H1 (cell line): Measurements from ENCODE around the gene CD72. TPM values are rescaled to one million over a fixed set of nuclear protein-coding genes. Genes with fewer than 3 reads are reported as not detected.

Source experiments
- CTCF ChIA-PET: fragments of 300-600 bp; sonication (Branson Sonifier 250); formaldehyde crosslinking; loops from one replicate; lab custom pipeline; 2021; ENCODE audit not compliant: partially characterized antibody; lab: Charles Lee
- POLR2A ChIA-PET: fragments of 300-600 bp; sonication (Branson Sonifier 250); formaldehyde crosslinking; loops from one replicate; lab custom pipeline; 2021; ENCODE audit warnings: inconsistent platforms; ENCODE audit not compliant: partially characterized antibody; lab: Charles Lee
- DNase-seq, 2 experiments: peaks; one replicate each; pipeline versions ENCODE4 v3.0.0 to v3.0.0-alpha.2; 2010 to 2022; ENCODE audit warnings: low spot score in 2 of 2, low read depth in 1 of 2, mixed read lengths in 1 of 2
- FAIRE-seq: peaks from 2 replicates; lab custom pipeline; 2011; peaks lifted over from hg19 to GRCh38; lab: Jason Lieb, UNC
- H2AFZ ChIP-seq: 2 replicates; pipeline ENCODE4 v1.8.1; 2012; ENCODE audit warnings: low read length, inconsistent platforms
- H2AK5ac ChIP-seq: 2 replicates; pipeline ENCODE4 v1.6.1; 2013; ENCODE audit warnings: low read depth, low read length
- H2BK120ac ChIP-seq: replicated peaks from 2 replicates; pipeline ENCODE3; 2013; ENCODE audit warnings: low read depth, low read length, inconsistent platforms
- H2BK12ac ChIP-seq: 2 replicates; pipeline ENCODE4 v1.6.1; 2013; ENCODE audit warnings: low read depth, low read length
- H2BK15ac ChIP-seq: 2 replicates; pipeline ENCODE4 v1.6.1; 2013; ENCODE audit warnings: low read length
- H2BK20ac ChIP-seq: 2 replicates; pipeline ENCODE4 v1.6.1; 2013; ENCODE audit warnings: low read length
- H2BK5ac ChIP-seq: 2 replicates; pipeline ENCODE4 v1.6.1; 2013; ENCODE audit warnings: low read depth, low read length
- H3K14ac ChIP-seq: 2 replicates; pipeline ENCODE4 v1.6.1; 2013; ENCODE audit warnings: inconsistent platforms; ENCODE audit not compliant: insufficient read length
- H3K18ac ChIP-seq: 2 replicates; pipeline ENCODE4 v1.6.1; 2013; ENCODE audit warnings: low read length; ENCODE audit errors: extremely low read depth
- H3K23ac ChIP-seq: 2 replicates; pipeline ENCODE4 v1.6.1; 2013; ENCODE audit warnings: inconsistent platforms; ENCODE audit not compliant: insufficient read length
- H3K23me2 ChIP-seq: 2 replicates; pipeline ENCODE4 v1.6.1; 2013; ENCODE audit warnings: low read depth, low read length
- H3K27ac ChIP-seq: 2 replicates; pipeline ENCODE4 v1.6.1; 2011; ENCODE audit warnings: low read depth, low read length, inconsistent platforms
- H3K27me3 ChIP-seq, 4 experiments: replicated peaks in 1 of 4; 1 replicate in 1 of 4; 2 replicates in 3 of 4; pipeline versions ENCODE4 v1.6.1 to v1.8.1; 2011 to 2013; ENCODE audit warnings: low read length in 3 of 4, mild to moderate bottlenecking in 3 of 4, inconsistent platforms in 2 of 4, mixed read lengths in 2 of 4, moderate library complexity in 1 of 4; ENCODE audit not compliant: control insufficient read depth in 3 of 4, insufficient read depth in 3 of 4; ENCODE audit errors: extremely low read depth in 1 of 4
- H3K36me3 ChIP-seq, 4 experiments: 2 replicates each; pipeline versions ENCODE4 v1.6.1 to v1.8.1; 2011 to 2013; ENCODE audit warnings: mild to moderate bottlenecking in 4 of 4, low read length in 3 of 4, moderate library complexity in 2 of 4, control low read depth in 1 of 4, inconsistent platforms in 1 of 4; ENCODE audit not compliant: insufficient read depth in 4 of 4, control insufficient read depth in 2 of 4
- H3K4ac ChIP-seq: replicated peaks from 2 replicates; pipeline ENCODE3; 2013; ENCODE audit warnings: low read length, low read depth, mixed read lengths, inconsistent platforms; ENCODE audit not compliant: insufficient read length
- H3K4me1 ChIP-seq, 4 experiments: replicated peaks in 1 of 4; 1 replicate in 1 of 4; 2 replicates in 3 of 4; pipeline versions ENCODE4 v1.6.1 to v1.8.1; 2011 to 2013; ENCODE audit warnings: low read length in 3 of 4, inconsistent platforms in 2 of 4, mixed read lengths in 1 of 4; ENCODE audit not compliant: insufficient read depth in 4 of 4, control insufficient read depth in 3 of 4
- H3K4me2 ChIP-seq, 2 experiments: 2 replicates each; pipeline versions ENCODE4 v1.6.1 to v1.8.1; 2011 to 2013; ENCODE audit warnings: low read depth in 2 of 2, low read length in 2 of 2, control low read depth in 1 of 2, inconsistent platforms in 1 of 2, mild to moderate bottlenecking in 1 of 2; ENCODE audit not compliant: insufficient read depth in 1 of 2
- H3K4me3 ChIP-seq, 4 experiments: fragments of 200-600, 300-600 bp in 1 of 4; sonication (generic), shearing (Covaris generic), sonication (Bioruptor Twin) in 1 of 4; 2 replicates each; pipeline versions ENCODE4 v1.5.1 to v1.8.1; 2011 to 2016; ENCODE audit warnings: low read length in 4 of 4, low read depth in 3 of 4, control low read depth in 2 of 4, inconsistent platforms in 2 of 4, mild to moderate bottlenecking in 2 of 4, mixed read lengths in 1 of 4, moderate library complexity in 1 of 4; ENCODE audit not compliant: insufficient read depth in 2 of 4; ENCODE audit errors: extremely low read depth in 1 of 4
- H3K56ac ChIP-seq: replicated peaks from 2 replicates; pipeline ENCODE3; 2013; ENCODE audit warnings: low read depth, mild to moderate bottlenecking, mixed read lengths, low read length, inconsistent platforms; ENCODE audit not compliant: insufficient read length
- H3K79me1 ChIP-seq: 2 replicates; pipeline ENCODE4 v1.6.1; 2013; ENCODE audit warnings: low read depth, low read length, control low read depth
- H3K79me2 ChIP-seq, 2 experiments: 2 replicates each; pipeline versions ENCODE4 v1.6.1 to v1.8.1; 2012 to 2013; ENCODE audit warnings: low read length in 2 of 2, mild to moderate bottlenecking in 2 of 2, inconsistent platforms in 1 of 2; ENCODE audit not compliant: insufficient read depth in 2 of 2, control insufficient read depth in 1 of 2
- H3K9ac ChIP-seq, 4 experiments: replicated peaks in 1 of 4; 1 replicate in 1 of 4; 2 replicates in 3 of 4; pipeline versions ENCODE4 v1.6.1 to v1.8.1; 2011 to 2013; ENCODE audit warnings: low read depth in 3 of 4, low read length in 3 of 4, control low read depth in 2 of 4, mild to moderate bottlenecking in 2 of 4, moderate library complexity in 2 of 4, inconsistent platforms in 1 of 4; ENCODE audit errors: extremely low read depth in 1 of 4
- H3K9me3 ChIP-seq, 2 experiments: 2 replicates each; pipeline versions ENCODE4 v1.6.1 to v1.8.1; 2012 to 2013; ENCODE audit warnings: mild to moderate bottlenecking in 2 of 2, moderate library complexity in 2 of 2, control low read depth in 1 of 2, inconsistent platforms in 1 of 2, low read depth in 1 of 2, low read length in 1 of 2, mixed read lengths in 1 of 2; ENCODE audit not compliant: insufficient read depth in 2 of 2
- H4K20me1 ChIP-seq, 2 experiments: replicated peaks in 1 of 2; 2 replicates each; pipeline versions ENCODE3 to v1.8.1; 2011 to 2013; ENCODE audit warnings: inconsistent platforms in 2 of 2, low read length in 2 of 2, mild to moderate bottlenecking in 1 of 2; ENCODE audit not compliant: insufficient read depth in 2 of 2, control insufficient read depth in 1 of 2
- H4K5ac ChIP-seq: 2 replicates; pipeline ENCODE4 v1.6.1; 2013; ENCODE audit warnings: low read length, low read depth, mixed read lengths, inconsistent platforms; ENCODE audit not compliant: insufficient read length
- H4K8ac ChIP-seq: 2 replicates; pipeline ENCODE4 v1.8.0; 2013; ENCODE audit warnings: mild to moderate bottlenecking, moderate library complexity, low read length, inconsistent platforms; ENCODE audit not compliant: insufficient read depth; ENCODE audit errors: extremely low read depth
- H4K91ac ChIP-seq: replicated peaks from 2 replicates; pipeline ENCODE3; 2013; ENCODE audit warnings: low read length, mixed read lengths, inconsistent platforms; ENCODE audit not compliant: insufficient read length
- NANOG ChIP-seq: IDR thresholded peaks from 2 replicates; pipeline ENCODE4 v1.6.1; 2011; ENCODE audit warnings: low read length, low read depth, mild to moderate bottlenecking, inconsistent platforms; ENCODE audit not compliant: insufficient read depth, poor library complexity, severe bottlenecking
- RAD21 ChIP-seq, 2 experiments: IDR thresholded peaks in 1 of 2; conservative IDR thresholded peaks in 1 of 2; 2 replicates each; pipeline ENCODE4 v1.6.1; 2011; ENCODE audit warnings: low read depth in 2 of 2, low read length in 2 of 2, improper control_type of control experiment in 1 of 2, inconsistent platforms in 1 of 2, mild to moderate bottlenecking in 1 of 2, moderate library complexity in 1 of 2
- YY1 ChIP-seq: IDR thresholded peaks from 2 replicates; pipeline ENCODE4 v1.6.1; 2011; ENCODE audit warnings: low read depth, mild to moderate bottlenecking, low read length
- WGBS, 2 experiments: shearing (Covaris generic) in 1 of 2; methylation state at CpG; one replicate each; pipeline versions ENCODE4 v1.1.6 to v1.1.7; 2013 to 2015; ENCODE audit warnings: low lambda C conversion rate in 2 of 2, mixed read lengths in 2 of 2, inconsistent platforms in 1 of 2, low coverage in 1 of 2, missing lambda C conversion rate in 1 of 2; ENCODE audit not compliant: insufficient replicate concordance in 2 of 2, insufficient coverage in 1 of 2, insufficient read length in 1 of 2; ENCODE audit errors: extremely low coverage in 1 of 2, missing lambda C conversion rate in 1 of 2; 5-methylcytosine and 5-hydroxymethylcytosine counted together
- polyA plus RNA-seq, 7 experiments: library from polyadenylated mRNA; depleted of rRNA in 3 of 7; stranded (reverse) in 5 of 7; unstranded in 2 of 7; fragments of >200 nt in 5 of 7; fragments of 200-250 nt in 2 of 7; gene quantifications; 1 replicate in 5 of 7; 2 replicates in 1 of 7; 4 replicates in 1 of 7; pipeline versions ENCODE4 v1.2.1 to v1.2.3, GENCODE V29; 2011 to 2013; ENCODE audit warnings: missing spikeins in 2 of 7, mixed read lengths in 2 of 7
- total RNA-seq: library from RNA; stranded (reverse); fragmentation: NEBNext Ultra II Directional; extraction: Animal tissue kit (Norgen Biotek cat#: 25700); gene quantifications from 2 replicates; pipeline ENCODE4 v1.2.1, GENCODE V29; 2021

Gene CD72
- total and polyA plus RNA-seq, 2 of the 8 experiments (the other 6 are each of a cell fraction or from before 2014, with no cell fraction given), result 4.0 to 4.5 TPM

DNA sequence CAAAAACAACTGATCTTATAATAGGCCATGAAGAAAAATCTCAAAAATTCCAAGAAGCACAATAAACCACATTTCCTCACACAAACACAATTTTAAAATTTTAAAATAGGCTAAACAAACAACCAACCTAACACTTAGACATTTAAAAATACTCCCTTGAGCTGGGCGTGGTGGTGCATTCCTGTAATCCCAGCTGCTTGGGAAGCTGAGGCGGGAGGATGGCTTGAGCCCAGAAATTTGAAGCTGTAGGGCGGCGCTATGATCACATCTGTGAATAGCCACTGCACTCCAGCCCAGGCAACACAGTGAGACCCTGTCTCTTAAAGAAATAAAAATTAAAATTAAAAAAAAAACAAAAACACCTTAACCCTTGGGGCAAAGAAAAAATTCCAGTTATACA, 50.0 kb downstream of the CD72 start:
- FAIRE-seq (no peak), DNase-seq (no peak)
- no peaks in the 10 kb centered on the region for H4K20me1 ChIP-seq
- no peak overlapping the region for H3K4me2 ChIP-seq
- no peak overlapping the region for H3K14ac ChIP-seq
- H3K4ac ChIP-seq, result no peak overlapping the region
- no peaks in the 10 kb centered on the region for H3K27me3 ChIP-seq
- no peak overlapping the region for H3K9ac ChIP-seq
- no peak overlapping the region for H3K18ac ChIP-seq
- no peak overlapping the region for H3K56ac ChIP-seq
- no peak overlapping the region for H4K5ac ChIP-seq
- H3K23me2 ChIP-seq, result no peaks in the 10 kb centered on the region; the same call in 1 of the 2 replicates
- no peak overlapping the region for H2AFZ ChIP-seq
- H3K36me3 ChIP-seq, result no peaks in the 10 kb centered on the region
- ChIA-PET POLR2A (no interaction called here), CTCF (interaction anchor here (0.7 to 2.7 kb wide), 3 partner anchors 10 to 160 kb away, joined by 3 to 8 read pairs (median 8); no protein-coding TSS in a partner anchor)
- no peak overlapping the region for H2BK120ac ChIP-seq
- H3K4me1 ChIP-seq, result peaks cover 0 to 3% (median 0%) of the 10 kb centered on the region in 4 experiments; a peak in 1 of 7 replicates
- H3K23ac ChIP-seq, result no peak overlapping the region
- no peak overlapping the region for H4K8ac ChIP-seq
- no peak overlapping the region for H2BK20ac ChIP-seq
- no peaks in the 10 kb centered on the region for H3K9me3 ChIP-seq
- H3K4me3 ChIP-seq, result no peak overlapping the region
- no peak overlapping the region for H3K27ac ChIP-seq
- no peak overlapping the region for H2BK15ac ChIP-seq
- no peak overlapping the region for H2BK12ac ChIP-seq
- no peaks in the 10 kb centered on the region for H3K79me2 ChIP-seq
- no peak overlapping the region for H2BK5ac ChIP-seq
- peak in 1 of 2 experiments; percentile 7; a peak in 1 of 4 replicates for TF ChIP-seq RAD21 (IDR thresholded peaks at IDR 0.05 in 1 of 2, conservative IDR thresholded peaks at IDR 0.05 in 1 of 2; ENCODE audit: low read depth in 2 of 2, low read length in 2 of 2)
- no peak for TF ChIP-seq NANOG
- TF ChIP-seq YY1, result no peak
- 97% methylated on average over 4 of the region's 4 CpGs; no CpG with 5 or more reads in 1 of the 2 experiments for WGBS, 2 experiments
- H2AK5ac ChIP-seq, result no peak overlapping the region
- H4K91ac ChIP-seq, result no peak overlapping the region
- no peaks in the 10 kb centered on the region for H3K79me1 ChIP-seq
